ENCODE data around the gene EIF5A. TPM values are rescaled to one million over a fixed set of nuclear protein-coding genes. Genes with fewer than 3 reads are reported as not detected.

The EIF5A gene
- polyA plus RNA-seq, 1 donor (not counting 4 experiments of a cell fraction or from before 2014, with no cell fraction given), result 948 TPM

GRCh38 chr17:7313088-7313889 lies 5.9 kb downstream of the EIF5A start:
- H3K36me3 ChIP-seq (ENCODE audit: control insufficient read depth in 2 of 2, extremely low read depth in 1 of 2, insufficient read depth in 2 of 2, low read length in 2 of 2), result peaks cover 43 to 68% of the 10 kb centered on the region in 2 experiments
- peak overlapping the region; percentile 22 for H3K9ac ChIP-seq (ENCODE audit: control insufficient read depth, extremely low read depth, insufficient read depth, low read length)
- peaks cover 46% of the 10 kb centered on the region for H3K4me1 ChIP-seq (ENCODE audit: control insufficient read depth, extremely low read depth, insufficient read depth, low read length)
- H3K9me3 ChIP-seq (ENCODE audit: control insufficient read depth, low read depth, low read length), result no peaks in the 10 kb centered on the region
- peak overlapping the region in 2 of 3 experiments; percentile 79 to 92 for H3K4me3 ChIP-seq (ENCODE audit: control insufficient read depth in 2 of 3, extremely low read depth in 1 of 3, insufficient read depth in 2 of 3, low read depth in 1 of 3, low read length in 3 of 3)
- dilution Hi-C loops (cut with MboI; ENCODE audit: extremely low pct_ligation_motif_present, low sequenced_read_pairs), result no loop called here
- H3K79me2 ChIP-seq (ENCODE audit: control insufficient read depth, insufficient read depth, low read length), result peaks cover 54% of the 10 kb centered on the region
- DNase-seq (ENCODE audit: low read depth, low spot score) (no peak), FAIRE-seq (no peak)
- TF ChIP-seq EZH2 (IDR thresholded peaks at IDR 0.05; ENCODE audit: low read length) (no peak), CTCF (optimal IDR thresholded peaks at IDR 0.05 in 1 of 3, IDR thresholded peaks at IDR 0.05 in 1 of 3, conservative IDR thresholded peaks at IDR 0.05 in 1 of 3; ENCODE audit: extremely low read depth in 1 of 3, insufficient read depth in 2 of 3, low read length in 3 of 3) (peak in 2 of 3 experiments; percentile 25 to 49)
- peak overlapping the region; percentile 88 for H3K4me2 ChIP-seq (ENCODE audit: control insufficient read depth, extremely low read depth, insufficient read depth, low read depth, low read length)
- H4K20me1 ChIP-seq (ENCODE audit: control insufficient read depth, extremely low read depth, insufficient read depth, low read length), result peaks cover 50% of the 10 kb centered on the region
- H2AFZ ChIP-seq (ENCODE audit: control insufficient read depth, low read length), result no peak overlapping the region
- H3K27me3 ChIP-seq (ENCODE audit: control insufficient read depth, extremely low read depth, insufficient read depth, low read length), result no peaks in the 10 kb centered on the region
- H3K9me1 ChIP-seq (ENCODE audit: control insufficient read depth, extremely low read depth, insufficient read depth, low read length), result peaks cover 8% of the 10 kb centered on the region
- peak overlapping the region; percentile 40 for H3K27ac ChIP-seq (ENCODE audit: control insufficient read depth, insufficient read depth, low read length)

- peaks cover 45% of the 10 kb centered on the region for H3K4me1 ChIP-seq (ENCODE audit: control insufficient read depth, extremely low read depth, insufficient read depth, low read length)
- peak overlapping the region; percentile 88 for H3K4me2 ChIP-seq (ENCODE audit: control insufficient read depth, extremely low read depth, insufficient read depth, low read depth, low read length)
- dilution Hi-C loops (cut with MboI; ENCODE audit: extremely low pct_ligation_motif_present, low sequenced_read_pairs), result no loop called here
- DNase-seq (ENCODE audit: low read depth, low spot score) (no peak), FAIRE-seq (peak; percentile 34)
- peaks cover 45% of the 10 kb centered on the region for H3K79me2 ChIP-seq (ENCODE audit: control insufficient read depth, insufficient read depth, low read length)
- no peak for TF ChIP-seq CTCF (optimal IDR thresholded peaks at IDR 0.05 in 1 of 3, IDR thresholded peaks at IDR 0.05 in 1 of 3, conservative IDR thresholded peaks at IDR 0.05 in 1 of 3; ENCODE audit: extremely low read depth in 1 of 3, insufficient read depth in 2 of 3, low read length in 3 of 3)
- peaks cover 44 to 73% of the 10 kb centered on the region in 2 experiments for H3K36me3 ChIP-seq (ENCODE audit: control insufficient read depth in 2 of 2, extremely low read depth in 1 of 2, insufficient read depth in 2 of 2, low read length in 2 of 2)
- H3K9me1 ChIP-seq (ENCODE audit: control insufficient read depth, extremely low read depth, insufficient read depth, low read length), result peaks cover 8% of the 10 kb centered on the region
- H3K9ac ChIP-seq (ENCODE audit: control insufficient read depth, extremely low read depth, insufficient read depth, low read length), result peak overlapping the region; percentile 77
- no peak overlapping the region for H2AFZ ChIP-seq (ENCODE audit: control insufficient read depth, low read length)
- peak overlapping the region; percentile 73 to 92 (median 79) for H3K4me3 ChIP-seq (ENCODE audit: control insufficient read depth in 2 of 3, extremely low read depth in 1 of 3, insufficient read depth in 2 of 3, low read depth in 1 of 3, low read length in 3 of 3)
- no peaks in the 10 kb centered on the region for H3K27me3 ChIP-seq (ENCODE audit: control insufficient read depth, extremely low read depth, insufficient read depth, low read length)
- H3K9me3 ChIP-seq (ENCODE audit: control insufficient read depth, low read depth, low read length), result no peaks in the 10 kb centered on the region
- peak overlapping the region; percentile 53 for H3K27ac ChIP-seq (ENCODE audit: control insufficient read depth, insufficient read depth, low read length)
- H4K20me1 ChIP-seq (ENCODE audit: control insufficient read depth, extremely low read depth, insufficient read depth, low read length), result peaks cover 42% of the 10 kb centered on the region
Observed at GRCh38 chr17:7313890-7314718, 6.7 kb downstream of the EIF5A start.

Data from keratinocyte (primary cell).